Sigmoid colon (tissue), 7 donors: ENCODE data around the gene MAOA. TPM values are rescaled to one million over a fixed set of nuclear protein-coding genes. Genes with fewer than 3 reads are reported as not detected.

Experiments
- DNase-seq: peaks from one replicate; pipeline ENCODE4 v3.0.0-alpha.2; 2019
- H3K27ac ChIP-seq, 4 donors: fragments of 200-600 bp; sonication (generic); one replicate each; pipeline ENCODE4 v1.5.1; 2016 to 2019; ENCODE audit warnings: mild to moderate bottlenecking in 1 of 4
- H3K27me3 ChIP-seq, 3 donors: fragments of 200-600 bp; sonication (generic); one replicate each; pipeline ENCODE4 v1.5.1; 2019; ENCODE audit warnings: mild to moderate bottlenecking in 1 of 3
- H3K36me3 ChIP-seq, 4 donors: fragments of 200-600 bp; sonication (generic); one replicate each; pipeline ENCODE4 v1.5.1; 2016 to 2019
- H3K4me1 ChIP-seq, 4 donors: fragments of 200-600 bp; sonication (generic); one replicate each; pipeline ENCODE4 v1.5.1; 2017 to 2019
- H3K4me3 ChIP-seq, 4 donors: fragments of 200-600 bp; sonication (generic); one replicate each; pipeline ENCODE4 v1.5.1; 2017 to 2019; ENCODE audit warnings: mild to moderate bottlenecking in 2 of 4, moderate library complexity in 1 of 4
- H3K9me3 ChIP-seq, 4 donors: fragments of 200-600 bp in 3 of 4; sonication (generic) in 3 of 4; one replicate each; pipeline versions ENCODE4 v1.5.1 to v1.6.1; 2013 to 2019
- CTCF ChIP-seq, 4 experiments: fragments of 450-650 bp in 3 of 4; fragments of 200-600 bp in 1 of 4; IDR thresholded peaks; one replicate each; pipeline ENCODE4 v1.5.1; 2016 to 2019; ENCODE audit warnings: antibody characterized with exemption in 4 of 4, mild to moderate bottlenecking in 3 of 4, moderate library complexity in 2 of 4
- EP300 ChIP-seq, 4 donors: sonication (generic); formaldehyde crosslinking; IDR thresholded peaks; one replicate each; pipeline ENCODE4 v1.6.1; 2017; ENCODE audit warnings: antibody characterized with exemption in 4 of 4
- POLR2A ChIP-seq, 2 donors: fragments of 450-650 bp; IDR thresholded peaks; one replicate each; pipeline ENCODE4 v1.6.1; 2016; ENCODE audit warnings: antibody characterized with exemption in 2 of 2, mild to moderate bottlenecking in 2 of 2, moderate library complexity in 2 of 2
- POLR2AphosphoS5 ChIP-seq, 4 donors: sonication (generic); formaldehyde crosslinking; IDR thresholded peaks; one replicate each; pipeline ENCODE4 v1.6.1; 2017; ENCODE audit warnings: antibody characterized with exemption in 4 of 4
- WGBS, 2 donors: extraction: QIAGEN DNeasy Blood & Tissue Kit; methylation state at CpG; one replicate each; pipeline ENCODE4 v1.1.7; 2013; 5-methylcytosine and 5-hydroxymethylcytosine counted together
- intact Hi-C: fragments of 100-400 bp; cut with DNase I; formaldehyde crosslinking; loops from one replicate; pipeline ENCODE4 v1.15.1; 2023
- polyA plus RNA-seq, 3 donors: library from polyadenylated mRNA; stranded (reverse); fragments of 200-250 nt; gene quantifications; one replicate each; pipeline ENCODE4 v1.2.3, GENCODE V29; 2013
- total RNA-seq, 4 donors: library from RNA; depleted of rRNA; stranded (reverse); fragments of >200 nt; gene quantifications; one replicate each; pipeline ENCODE4 v1.1.0, GENCODE V29; 2016
- donor health status: healthy with polysubstance abuse.
- donor health status: Bipolar disorder and iron deficiency.
- donor health status: healthy.

The MAOA gene
- total and polyA plus RNA-seq, 7 donors, result 116 to 230 (median 180) TPM

GRCh38 chrX:43747476-43747875 lies 91.4 kb downstream of the MAOA start:
- no peak for DNase-seq
- intact Hi-C loops, result no loop called here
- peaks cover 0 to 22% (median 2%) of the 10 kb centered on the region in 4 donors for H3K36me3 ChIP-seq
- WGBS, 2 donors, result 45 to 83% methylated on average over 2 of the region's 2 CpGs
- H3K4me1 ChIP-seq, result peaks cover 0 to 13% (median 0%) of the 10 kb centered on the region in 4 donors
- H3K27me3 ChIP-seq, result no peaks in the 10 kb centered on the region
- TF ChIP-seq CTCF (IDR thresholded peaks at IDR 0.05) (no peak), POLR2AphosphoS5 (IDR thresholded peaks at IDR 0.05) (no peak), EP300 (IDR thresholded peaks at IDR 0.05) (no peak), POLR2A (IDR thresholded peaks at IDR 0.05) (no peak)
- no peak overlapping the region for H3K4me3 ChIP-seq
- H3K9me3 ChIP-seq, result no peaks in the 10 kb centered on the region
- H3K27ac ChIP-seq, result no peak overlapping the region

- intact Hi-C loops, result loop anchor here (1.0 kb wide), 2 partner anchors 93 to 190 kb away; no protein-coding TSS in a partner anchor
- Histone ChIP-seq H3K9me3 (no peaks in the 10 kb centered on the region), H3K27me3 (no peaks in the 10 kb centered on the region), H3K4me1 (peaks cover 0 to 11% (median 0%) of the 10 kb centered on the region in 4 donors), H3K36me3 (no peaks in the 10 kb centered on the region), H3K27ac (no peak overlapping the region), H3K4me3 (no peak overlapping the region)
- 2 to 8% methylated on average over 6 of the region's 6 CpGs for WGBS, 2 donors
- peak; percentile 76 for DNase-seq
- TF ChIP-seq CTCF (IDR thresholded peaks at IDR 0.05), result peak; percentile 32 to 51 (median 46)
- TF ChIP-seq POLR2A (IDR thresholded peaks at IDR 0.05), result no peak
- TF ChIP-seq POLR2AphosphoS5 (IDR thresholded peaks at IDR 0.05), result peak in 1 of 4 donors; percentile 31
- no peak for TF ChIP-seq EP300 (IDR thresholded peaks at IDR 0.05)
Measured at GRCh38 chrX:43750248-43750676, 94.2 kb downstream of the MAOA start.

GRCh38 chrX:43753637-43754036 lies 97.5 kb downstream of the MAOA start:
- 82% methylated on average over 3 of the region's 3 CpGs for WGBS, 2 donors
- DNase-seq, result no peak
- Histone ChIP-seq H3K36me3 (no peaks in the 10 kb centered on the region), H3K9me3 (no peaks in the 10 kb centered on the region), H3K4me1 (peaks cover 0 to 3% (median 0%) of the 10 kb centered on the region in 4 donors), H3K27me3 (no peaks in the 10 kb centered on the region), H3K4me3 (no peak overlapping the region), H3K27ac (no peak overlapping the region)
- TF ChIP-seq POLR2AphosphoS5 (IDR thresholded peaks at IDR 0.05) (no peak), EP300 (IDR thresholded peaks at IDR 0.05) (no peak), POLR2A (IDR thresholded peaks at IDR 0.05) (no peak)
- intact Hi-C loops, result no loop called here

- Histone ChIP-seq H3K4me3 (no peak overlapping the region), H3K27me3 (no peaks in the 10 kb centered on the region), H3K27ac (no peak overlapping the region), H3K4me1 (no peaks in the 10 kb centered on the region), H3K36me3 (no peaks in the 10 kb centered on the region), H3K9me3 (no peaks in the 10 kb centered on the region)
- intact Hi-C loops, result no loop called here
- 94 to 95% methylated on average over 5 of the region's 5 CpGs for WGBS, 2 donors
- no peak for DNase-seq
- TF ChIP-seq EP300 (IDR thresholded peaks at IDR 0.05), result no peak
- TF ChIP-seq CTCF (IDR thresholded peaks at IDR 0.05), result no peak
- TF ChIP-seq POLR2A (IDR thresholded peaks at IDR 0.05), result no peak
- no peak for TF ChIP-seq POLR2AphosphoS5 (IDR thresholded peaks at IDR 0.05)
Measured at GRCh38 chrX:43756076-43756475, 100.0 kb downstream of the MAOA start.

GRCh38 chrX:43758044-43758443 lies 101.9 kb downstream of the MAOA start:
- 88 to 89% methylated on average over 7 of the region's 7 CpGs for WGBS, 2 donors
- Histone ChIP-seq H3K27me3 (no peaks in the 10 kb centered on the region), H3K4me1 (no peaks in the 10 kb centered on the region), H3K27ac (no peak overlapping the region), H3K9me3 (no peaks in the 10 kb centered on the region), H3K36me3 (no peaks in the 10 kb centered on the region), H3K4me3 (no peak overlapping the region)
- DNase-seq, result no peak
- no peak for TF ChIP-seq POLR2AphosphoS5 (IDR thresholded peaks at IDR 0.05)
- TF ChIP-seq POLR2A (IDR thresholded peaks at IDR 0.05), result no peak
- TF ChIP-seq EP300 (IDR thresholded peaks at IDR 0.05), result no peak
- no peak for TF ChIP-seq CTCF (IDR thresholded peaks at IDR 0.05)
- intact Hi-C loops, result no loop called here
